GM23248 (cell line): ENCODE data around the gene FMO3. TPM values are rescaled to one million over a fixed set of nuclear protein-coding genes. Genes with fewer than 3 reads are reported as not detected.

Experiments
- DNase-seq: peaks from one replicate; pipeline ENCODE4 v3.0.0-alpha.2; 2015
- H2AFZ ChIP-seq: fragments of 200-600 bp; sonication (generic); 2 replicates; pipeline ENCODE4 v1.6.1; 2016; ENCODE audit warnings: antibody characterized with exemption
- H3F3A ChIP-seq: fragments of 200-600 bp; sonication (generic); 2 replicates; pipeline ENCODE4 v1.6.1; 2016; ENCODE audit warnings: mild to moderate bottlenecking, antibody characterized with exemption, mixed run types; ENCODE audit not compliant: insufficient read depth
- H3K27ac ChIP-seq: fragments of 200-600 bp; sonication (generic); 2 replicates; pipeline ENCODE4 v1.5.1; 2016; ENCODE audit warnings: mild to moderate bottlenecking
- H3K27me3 ChIP-seq: fragments of 200-600 bp; sonication (generic); replicated peaks from 2 replicates; pipeline ENCODE4 v1.6.1; 2016; ENCODE audit warnings: mild to moderate bottlenecking; ENCODE audit not compliant: insufficient read depth
- H3K36me3 ChIP-seq: fragments of 200-600 bp; sonication (generic); 2 replicates; pipeline ENCODE4 v1.6.1; 2016; ENCODE audit warnings: low read depth, mild to moderate bottlenecking
- H3K4me1 ChIP-seq: fragments of 200-600 bp; sonication (generic); 2 replicates; pipeline ENCODE4 v1.6.1; 2016; ENCODE audit warnings: mild to moderate bottlenecking; ENCODE audit not compliant: insufficient read depth
- H3K4me2 ChIP-seq: fragments of 200-600 bp; sonication (generic); one replicate; pipeline ENCODE4 v1.6.1; 2016; ENCODE audit warnings: mild to moderate bottlenecking; ENCODE audit not compliant: unreplicated experiment
- H3K4me3 ChIP-seq: fragments of 200-600 bp; sonication (generic); 2 replicates; pipeline ENCODE4 v1.5.1; 2016; ENCODE audit warnings: mild to moderate bottlenecking
- H3K79me2 ChIP-seq: fragments of 200-600 bp; sonication (generic); 2 replicates; pipeline ENCODE4 v1.6.1; 2016; ENCODE audit warnings: mild to moderate bottlenecking; ENCODE audit not compliant: insufficient read depth
- H3K9ac ChIP-seq: fragments of 200-600 bp; sonication (generic); 2 replicates; pipeline ENCODE4 v1.6.1; 2016; ENCODE audit warnings: mild to moderate bottlenecking
- H3K9me2 ChIP-seq: fragments of 200-600 bp; sonication (generic); 2 replicates; pipeline ENCODE4 v1.6.1; 2016; ENCODE audit warnings: mixed run types, mild to moderate bottlenecking, moderate library complexity; ENCODE audit not compliant: insufficient read depth
- H3K9me3 ChIP-seq: fragments of 200-600 bp; sonication (generic); one replicate; pipeline ENCODE4 v1.6.1; 2017; ENCODE audit warnings: low read depth
- H4K20me1 ChIP-seq: fragments of 200-600 bp; sonication (generic); 2 replicates; pipeline ENCODE4 v1.6.0; 2016; ENCODE audit not compliant: insufficient read depth
- EZH2 ChIP-seq: fragments of 200-600 bp; sonication (generic); IDR thresholded peaks from 2 replicates; pipeline ENCODE4 v1.6.1; 2018; ENCODE audit warnings: antibody characterized with exemption, mild to moderate bottlenecking; ENCODE audit not compliant: insufficient read depth, poor library complexity, severe bottlenecking
- EZH2phosphoT487 ChIP-seq: fragments of 200-600 bp; sonication (generic); IDR thresholded peaks from 2 replicates; pipeline ENCODE4 v1.6.1; 2018; ENCODE audit warnings: antibody characterized with exemption, moderate library complexity, mild to moderate bottlenecking, low read depth; ENCODE audit not compliant: insufficient read depth
- WGBS, 2 experiments: methylation state at CpG; one replicate each; pipeline ENCODE4 v1.1.6; 2015 to 2017; ENCODE audit warnings: low lambda C conversion rate in 2 of 2, low coverage in 1 of 2; ENCODE audit errors: missing lambda C conversion rate in 2 of 2; 5-methylcytosine and 5-hydroxymethylcytosine counted together
- in situ Hi-C: fragments of 300-500 bp; cut with MboI; formaldehyde crosslinking; loops from 2 replicates; pipeline ENCODE4 v1.15.0; 2020
- polyA plus RNA-seq: library from polyadenylated mRNA; unstranded; fragments of >200 nt; fragmentation: Nextera tagmentation; extraction: Ambion mirVana; gene quantifications from 2 replicates; pipeline ENCODE4 v1.2.1, GENCODE V29; 2016
- total RNA-seq: library from RNA; depleted of rRNA; stranded (reverse); fragments of >200 nt; shearing (Covaris generic); gene quantifications from 2 replicates; pipeline ENCODE4 v1.2.3, GENCODE V29; 2014

Gene FMO3
- total and polyA plus RNA-seq, 2 experiments from 2014 or later: not detected

GRCh38 chr1:171084870-171085269 lies 5.8 kb upstream of the FMO3 start:
- peaks cover 6% of the 10 kb centered on the region; the same call in 1 of the 2 replicates for H3K27me3 ChIP-seq
- DNase-seq: no peak
- no peaks in the 10 kb centered on the region for H3F3A ChIP-seq
- H4K20me1 ChIP-seq: no peaks in the 10 kb centered on the region
- H3K9me3 ChIP-seq: no peaks in the 10 kb centered on the region
- H3K4me3 ChIP-seq: no peak overlapping the region
- no peaks in the 10 kb centered on the region for H3K4me1 ChIP-seq
- H3K9ac ChIP-seq: no peak overlapping the region
- in situ Hi-C loops: loop anchor here (10.0 kb wide), 2 partner anchors 140 to 230 kb away; partner anchors contain the start of gene FMO4
- no peak overlapping the region for H2AFZ ChIP-seq
- no peaks in the 10 kb centered on the region for H3K9me2 ChIP-seq
- H3K4me2 ChIP-seq: no peak overlapping the region
- 67 to 71% methylated on average over 2 of the region's 2 CpGs for WGBS, 2 experiments
- no peak overlapping the region for H3K27ac ChIP-seq
- TF ChIP-seq EZH2phosphoT487: no peak
- TF ChIP-seq EZH2: no peak
- no peaks in the 10 kb centered on the region for H3K36me3 ChIP-seq
- H3K79me2 ChIP-seq: no peaks in the 10 kb centered on the region

GRCh38 chr1:171087896-171088295 lies 2.8 kb upstream of the FMO3 start:
- no peak for TF ChIP-seq EZH2phosphoT487
- TF ChIP-seq EZH2: no peak
- Histone ChIP-seq H3K9me3 (no peaks in the 10 kb centered on the region), H3K27ac (no peak overlapping the region), H3K9me2 (no peaks in the 10 kb centered on the region), H3K36me3 (no peaks in the 10 kb centered on the region), H2AFZ (no peak overlapping the region), H3K27me3 (peaks cover 6% of the 10 kb centered on the region; the same call in 1 of the 2 replicates), H3K9ac (no peak overlapping the region), H3K4me1 (no peaks in the 10 kb centered on the region), H3K79me2 (no peaks in the 10 kb centered on the region), H3K4me2 (no peak overlapping the region), H3K4me3 (no peak overlapping the region), H4K20me1 (no peaks in the 10 kb centered on the region), H3F3A (no peaks in the 10 kb centered on the region)
- DNase-seq: no peak
- in situ Hi-C loops: loop anchor here (10.0 kb wide), 2 partner anchors 137 to 227 kb away; partner anchors contain the start of gene FMO4

- in situ Hi-C loops: no loop called here
- WGBS, 2 experiments: 75 to 77% methylated on average over 1 of the region's 1 CpG
- no peak overlapping the region for H2AFZ ChIP-seq
Measured at GRCh38 chr1:171103862-171104261, 13.2 kb downstream of the FMO3 start.

DNA sequence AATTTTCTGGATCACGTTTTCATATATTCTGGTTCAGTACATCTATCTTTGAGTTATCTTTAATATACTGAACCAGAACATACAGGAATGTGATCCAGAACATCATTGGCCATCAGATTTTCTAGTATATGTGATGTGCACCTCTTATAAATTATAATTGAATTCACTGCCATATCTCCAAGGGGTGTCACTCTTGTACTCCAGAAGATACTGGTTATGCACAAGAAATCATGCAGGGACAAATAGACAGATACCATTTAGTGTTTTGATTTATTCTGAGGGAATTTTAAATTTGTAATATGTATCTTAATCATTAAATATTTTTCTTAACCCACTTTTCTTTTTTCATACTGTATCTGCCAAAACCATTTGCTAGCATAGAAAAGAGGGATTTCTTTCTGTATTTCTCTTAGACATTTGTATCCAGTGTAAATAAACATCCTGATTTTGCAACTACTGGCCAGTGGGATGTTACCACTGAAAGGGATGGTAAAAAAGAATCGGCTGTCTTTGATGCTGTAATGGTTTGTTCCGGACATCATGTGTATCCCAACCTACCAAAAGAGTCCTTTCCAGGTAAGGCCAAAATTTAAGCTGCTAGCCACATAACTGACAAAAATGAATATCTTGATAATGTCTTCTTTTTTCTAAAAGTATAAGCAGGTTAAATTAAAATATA lies 16.7 kb downstream of the FMO3 start:
- H4K20me1 ChIP-seq: no peaks in the 10 kb centered on the region
- WGBS, 2 experiments: 56 to 57% methylated on average over 3 of the region's 3 CpGs
- H3K4me1 ChIP-seq: no peaks in the 10 kb centered on the region; the same call in 1 of the 2 replicates
- no peak overlapping the region for H3K4me2 ChIP-seq
- no peaks in the 10 kb centered on the region for H3K79me2 ChIP-seq
- H3K9ac ChIP-seq: no peak overlapping the region
- no peak overlapping the region for H3K4me3 ChIP-seq
- H3K9me2 ChIP-seq: no peaks in the 10 kb centered on the region
- H3K27me3 ChIP-seq: peaks cover 9% of the 10 kb centered on the region; the same call in 1 of the 2 replicates
- TF ChIP-seq EZH2 (no peak), EZH2phosphoT487 (no peak)
- H3K36me3 ChIP-seq: no peaks in the 10 kb centered on the region
- H3F3A ChIP-seq: no peaks in the 10 kb centered on the region
- H3K9me3 ChIP-seq: no peaks in the 10 kb centered on the region
- H3K27ac ChIP-seq: no peak overlapping the region
- in situ Hi-C loops: no loop called here
- H2AFZ ChIP-seq: no peak overlapping the region
- DNase-seq: no peak

More at GRCh38 chr1:171103862-171104261, 13.2 kb downstream of the FMO3 start:
- no peaks in the 10 kb centered on the region for H3K9me2 ChIP-seq
- no peaks in the 10 kb centered on the region for H3K4me1 ChIP-seq
- DNase-seq: no peak
- no peaks in the 10 kb centered on the region for H3F3A ChIP-seq
- H4K20me1 ChIP-seq: no peaks in the 10 kb centered on the region
- TF ChIP-seq EZH2: no peak
- no peak for TF ChIP-seq EZH2phosphoT487
- H3K27ac ChIP-seq: no peak overlapping the region
- H3K9ac ChIP-seq: no peak overlapping the region
- no peak overlapping the region for H3K4me2 ChIP-seq
- no peaks in the 10 kb centered on the region for H3K79me2 ChIP-seq
- H3K27me3 ChIP-seq: 0 out of 2 replicates have a peak, but pooled peaks cover 5% of the 10 kb centered on the region
- no peaks in the 10 kb centered on the region for H3K36me3 ChIP-seq
- no peaks in the 10 kb centered on the region for H3K9me3 ChIP-seq
- H3K4me3 ChIP-seq: no peak overlapping the region
